ENCODE measurements around the gene XPO1. TPM values are rescaled to one million over a fixed set of nuclear protein-coding genes. Genes with fewer than 3 reads are reported as not detected.

XPO1 gene
- total and polyA plus RNA-seq, 10 donors: 56.8 to 164 (median 101) TPM

DNA sequence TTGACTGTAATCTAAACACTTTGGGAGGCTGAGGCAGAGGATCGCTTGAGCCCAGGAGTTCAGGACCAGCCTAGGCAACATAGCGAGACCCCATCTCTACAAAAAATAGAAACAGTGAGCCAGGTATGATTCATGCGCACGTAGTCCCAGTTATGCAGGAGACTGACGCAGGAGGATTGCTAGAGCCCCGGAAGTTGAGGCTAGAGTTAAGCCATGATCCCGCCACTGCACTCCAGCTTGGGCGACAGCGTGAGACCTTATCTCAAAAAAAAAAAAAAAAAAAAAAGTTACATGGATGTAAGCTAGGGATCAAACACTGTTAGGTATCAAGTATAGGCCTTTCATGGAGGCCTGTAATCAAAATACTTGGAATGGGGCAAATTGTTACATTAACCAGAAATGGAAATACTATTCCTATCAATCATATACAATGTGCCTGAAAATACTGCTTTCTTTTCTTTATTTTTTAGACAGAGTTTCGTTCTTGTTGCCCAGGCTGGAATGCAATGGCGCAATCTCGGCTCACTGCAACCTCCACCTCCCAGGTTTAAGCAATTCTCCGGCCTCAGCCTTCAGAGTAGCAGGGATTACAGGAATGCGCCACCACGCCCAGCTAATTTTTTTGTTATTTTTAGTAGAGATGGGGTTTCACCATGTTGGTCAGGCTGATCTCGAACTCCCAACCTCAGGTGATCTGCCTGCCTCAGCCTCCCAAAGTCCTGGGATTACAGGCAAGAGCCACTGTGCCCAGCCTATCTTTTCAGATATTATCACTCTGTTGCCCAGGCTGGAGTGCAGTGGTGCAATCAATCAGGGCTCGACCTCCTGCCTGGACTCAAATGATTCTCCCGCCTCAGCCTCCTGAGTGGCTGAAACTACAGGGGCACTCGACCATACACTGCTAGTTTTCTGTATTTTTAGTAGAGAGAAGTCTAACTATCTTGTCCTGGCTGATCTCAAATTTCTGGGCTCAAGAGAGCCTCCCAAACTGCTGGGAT is 27.2 kb downstream of the XPO1 start:
- Histone ChIP-seq H3K4me1 (peaks cover 0 to 7% (median 0%) of the 10 kb centered on the region in 6 donors), H3K27me3 (replicated peaks in 1 of 7) (no peaks in the 10 kb centered on the region), H3K36me3 (peaks cover 0 to 100% (median 65%) of the 10 kb centered on the region in 6 donors), H3K27ac (no peak overlapping the region), H3K9me3 (no peaks in the 10 kb centered on the region), H3K4me3 (no peak overlapping the region)
- intact Hi-C loops (cut with DNase I; ENCODE audit: low total_unique reads): no loop called here
- TF ChIP-seq CTCF (IDR thresholded peaks at IDR 0.05 in 8 of 11, conservative IDR thresholded peaks at IDR 0.05 in 3 of 11) (no peak), POLR2A (IDR thresholded peaks at IDR 0.05) (no peak), POLR2AphosphoS5 (IDR thresholded peaks at IDR 0.05) (no peak)
- 90 to 95% (median 94%) methylated on average over 19 of the region's 19 CpGs for WGBS, 5 donors
- DNase-seq: no peak

DNA sequence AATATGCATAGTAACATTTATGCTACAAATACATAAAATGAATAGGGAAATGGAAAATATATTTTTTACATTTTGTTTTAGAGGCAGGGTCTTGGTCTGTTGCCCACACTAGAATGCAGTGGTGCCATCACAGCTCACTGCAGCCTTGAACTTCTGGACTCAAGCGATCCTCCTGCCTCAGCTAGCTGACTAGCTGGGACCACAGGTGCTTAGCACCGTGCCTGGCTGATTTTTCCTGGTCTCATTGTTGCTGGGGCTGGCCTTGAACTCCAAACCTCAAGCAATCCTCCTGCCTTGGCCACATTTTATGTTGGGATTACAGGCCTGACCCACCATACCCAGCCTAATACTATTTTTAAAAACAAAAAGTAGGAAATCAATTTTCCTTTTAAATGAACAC is 33.2 kb downstream of the XPO1 start:
- no peak for DNase-seq
- peaks cover 0 to 100% (median 56%) of the 10 kb centered on the region in 6 donors for H3K36me3 ChIP-seq
- intact Hi-C loops (cut with DNase I; ENCODE audit: low total_unique reads): no loop called here
- H3K4me3 ChIP-seq: no peak overlapping the region
- no peak for TF ChIP-seq POLR2A (IDR thresholded peaks at IDR 0.05)
- TF ChIP-seq CTCF (IDR thresholded peaks at IDR 0.05 in 8 of 11, conservative IDR thresholded peaks at IDR 0.05 in 3 of 11): no peak
- no peak for TF ChIP-seq POLR2AphosphoS5 (IDR thresholded peaks at IDR 0.05)
- H3K27me3 ChIP-seq (replicated peaks in 1 of 7): no peaks in the 10 kb centered on the region
- no peak overlapping the region for H3K27ac ChIP-seq
- H3K4me1 ChIP-seq: peaks cover 0 to 13% (median 0%) of the 10 kb centered on the region in 6 donors
- WGBS, 5 donors: 80 to 91% (median 88%) methylated on average over 2 of the region's 2 CpGs
- H3K9me3 ChIP-seq: no peaks in the 10 kb centered on the region

DNA sequence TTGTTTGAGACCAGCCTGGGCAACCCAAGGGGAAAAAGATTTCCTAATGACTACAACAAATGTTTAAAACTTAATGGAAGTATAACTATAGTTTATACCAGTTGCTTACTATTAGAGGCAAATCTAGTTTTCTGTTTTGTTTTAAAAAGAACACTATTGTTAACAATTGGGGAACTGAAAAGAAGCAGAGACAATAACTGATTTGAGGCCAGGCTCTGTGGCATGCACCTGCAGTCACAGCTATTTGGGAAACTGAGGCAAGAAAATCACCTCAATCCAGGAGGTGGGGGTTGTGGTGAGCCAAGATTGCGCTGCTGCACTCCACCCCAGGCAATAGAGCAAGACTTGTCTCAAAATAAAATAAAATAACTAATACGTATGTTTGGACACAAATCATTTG is 39.1 kb downstream of the XPO1 start:
- intact Hi-C loops (cut with DNase I; ENCODE audit: low total_unique reads): no loop called here
- peaks cover 0 to 10% (median 4%) of the 10 kb centered on the region in 6 donors for H3K4me1 ChIP-seq
- H3K27me3 ChIP-seq (replicated peaks in 1 of 7): no peaks in the 10 kb centered on the region
- WGBS, 5 donors: 90 to 96% (median 94%) methylated on average over 2 of the region's 2 CpGs
- H3K27ac ChIP-seq: no peak overlapping the region
- DNase-seq: no peak
- peaks cover 3 to 100% (median 89%) of the 10 kb centered on the region in 6 donors for H3K36me3 ChIP-seq
- H3K4me3 ChIP-seq: no peak overlapping the region
- TF ChIP-seq POLR2A (IDR thresholded peaks at IDR 0.05): no peak
- TF ChIP-seq POLR2AphosphoS5 (IDR thresholded peaks at IDR 0.05): no peak
- TF ChIP-seq CTCF (IDR thresholded peaks at IDR 0.05 in 8 of 11, conservative IDR thresholded peaks at IDR 0.05 in 3 of 11): no peak
- no peaks in the 10 kb centered on the region for H3K9me3 ChIP-seq

DNA sequence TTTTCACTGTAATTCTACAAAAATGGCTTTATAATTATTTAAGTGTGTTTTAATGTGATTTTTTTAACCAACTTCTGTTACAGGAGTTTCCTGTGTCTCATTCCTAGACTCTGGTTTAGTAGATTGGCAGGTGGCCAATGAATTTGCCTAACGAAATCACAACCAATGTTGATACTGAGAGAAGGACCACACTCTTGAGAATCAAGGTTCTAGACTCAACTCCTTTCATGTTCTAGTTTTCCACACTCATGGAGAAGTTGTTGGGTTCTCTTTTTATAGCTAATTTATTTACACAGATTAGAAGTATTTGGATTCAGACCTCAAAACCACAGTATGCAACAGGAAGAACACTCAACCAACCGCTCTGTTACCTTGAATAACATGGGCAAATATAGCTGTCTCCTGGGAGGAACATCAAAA is 44.6 kb downstream of the XPO1 start:
- 21 to 32% (median 25%) methylated on average over 2 of the region's 2 CpGs for WGBS, 5 donors
- H3K4me1 ChIP-seq: peaks cover 0 to 20% (median 12%) of the 10 kb centered on the region in 6 donors
- H3K36me3 ChIP-seq: peaks cover 1 to 100% (median 97%) of the 10 kb centered on the region in 6 donors
- intact Hi-C loops (cut with DNase I; ENCODE audit: low total_unique reads): no loop called here
- H3K27me3 ChIP-seq (replicated peaks in 1 of 7): no peaks in the 10 kb centered on the region
- peak overlapping the region in 4 of 8 donors; percentile 1 to 32 (median 16) for H3K27ac ChIP-seq
- H3K9me3 ChIP-seq: no peaks in the 10 kb centered on the region
- H3K4me3 ChIP-seq: no peak overlapping the region
- TF ChIP-seq POLR2AphosphoS5 (IDR thresholded peaks at IDR 0.05): no peak
- no peak for TF ChIP-seq CTCF (IDR thresholded peaks at IDR 0.05 in 8 of 11, conservative IDR thresholded peaks at IDR 0.05 in 3 of 11)
- TF ChIP-seq POLR2A (IDR thresholded peaks at IDR 0.05): no peak
- no peak for DNase-seq
